ENCODE measurements around the gene RICTOR. TPM values are rescaled to one million over a fixed set of nuclear protein-coding genes. Genes with fewer than 3 reads are reported as not detected.
"Not testable (repeated sequence)": the region's sequence is repeated elsewhere in the genome, so short reads cannot be mapped to it uniquely, and the experiment has no call there.

RICTOR gene
- polyA plus RNA-seq, 4 donors, result 20.4 to 31.0 (median 24.8) TPM

- no peak for DNase-seq (ENCODE audit: low read depth in 4 of 4, low spot score in 2 of 4)
These were observed 16.5 kb downstream of the RICTOR start for GRCh38 chr5:39057734-39058133.

GRCh38 chr5:39055768-39056398, 18.3 kb downstream of the RICTOR start:
- no peak for DNase-seq (ENCODE audit: low read depth in 4 of 4, low spot score in 2 of 4)

GRCh38 chr5:39055027-39055767, 19.0 kb downstream of the RICTOR start:
- DNase-seq (ENCODE audit: low read depth in 4 of 4, low spot score in 2 of 4), result no peak

GRCh38 chr5:39053189-39053588, 21.0 kb downstream of the RICTOR start:
- no peak for DNase-seq (ENCODE audit: low read depth in 4 of 4, low spot score in 2 of 4)

- no peak for DNase-seq (ENCODE audit: low read depth in 4 of 4, low spot score in 2 of 4)
These were observed 22.1 kb downstream of the RICTOR start for GRCh38 chr5:39052141-39052540.

GRCh38 chr5:39049315-39049714, 24.9 kb downstream of the RICTOR start:
- DNase-seq (ENCODE audit: low read depth in 4 of 4, low spot score in 2 of 4), result no peak

- DNase-seq (ENCODE audit: low read depth in 4 of 4, low spot score in 2 of 4), result no peak
These were observed 33.3 kb downstream of the RICTOR start for GRCh38 chr5:39040875-39041274.

- not testable (repeated sequence) for DNase-seq (ENCODE audit: low read depth in 4 of 4, low spot score in 2 of 4)
These were observed 39.7 kb downstream of the RICTOR start for GRCh38 chr5:39034493-39034892.

GRCh38 chr5:39031041-39031440, 43.2 kb downstream of the RICTOR start:
- no peak for DNase-seq (ENCODE audit: low read depth in 4 of 4, low spot score in 2 of 4)

GRCh38 chr5:39025456-39025855, 48.7 kb downstream of the RICTOR start:
- DNase-seq (ENCODE audit: low read depth in 4 of 4, low spot score in 2 of 4), result no peak

- no peak for DNase-seq (ENCODE audit: low read depth in 4 of 4, low spot score in 2 of 4)
These were observed 49.3 kb downstream of the RICTOR start for GRCh38 chr5:39024884-39025283.

GRCh38 chr5:39024005-39024404, 50.2 kb downstream of the RICTOR start:
- DNase-seq (ENCODE audit: low read depth in 4 of 4, low spot score in 2 of 4), result no peak

- no peak for DNase-seq (ENCODE audit: low read depth in 4 of 4, low spot score in 2 of 4)
These were observed 51.1 kb downstream of the RICTOR start for GRCh38 chr5:39023121-39023520.

GRCh38 chr5:39022151-39022550, 52.0 kb downstream of the RICTOR start:
- no peak for DNase-seq (ENCODE audit: low read depth in 4 of 4, low spot score in 2 of 4)

GRCh38 chr5:39021413-39021812, 52.8 kb downstream of the RICTOR start:
- no peak for DNase-seq (ENCODE audit: low read depth in 4 of 4, low spot score in 2 of 4)

GRCh38 chr5:39020458-39020857, 53.7 kb downstream of the RICTOR start:
- DNase-seq (ENCODE audit: low read depth in 4 of 4, low spot score in 2 of 4), result no peak

GRCh38 chr5:39019254-39019653, 54.9 kb downstream of the RICTOR start:
- DNase-seq (ENCODE audit: low read depth in 4 of 4, low spot score in 2 of 4), result no peak

GRCh38 chr5:39017504-39017903, 56.7 kb downstream of the RICTOR start:
- DNase-seq (ENCODE audit: low read depth in 4 of 4, low spot score in 2 of 4), result no peak

- no peak for DNase-seq (ENCODE audit: low read depth in 4 of 4, low spot score in 2 of 4)
These were observed 57.5 kb downstream of the RICTOR start for GRCh38 chr5:39016587-39017275.

GRCh38 chr5:39015743-39016586, 58.2 kb downstream of the RICTOR start:
- no peak for DNase-seq (ENCODE audit: low read depth in 4 of 4, low spot score in 2 of 4)

- no peak for DNase-seq (ENCODE audit: low read depth in 4 of 4, low spot score in 2 of 4)
These were observed 59.6 kb downstream of the RICTOR start for GRCh38 chr5:39014561-39014960.
